ENCODE data around the gene ASH1L.
"Not testable (repeated sequence)": the region's sequence is repeated elsewhere in the genome, so short reads cannot be mapped to it uniquely, and the experiment has no call there.

Gene ASH1L

DNA sequence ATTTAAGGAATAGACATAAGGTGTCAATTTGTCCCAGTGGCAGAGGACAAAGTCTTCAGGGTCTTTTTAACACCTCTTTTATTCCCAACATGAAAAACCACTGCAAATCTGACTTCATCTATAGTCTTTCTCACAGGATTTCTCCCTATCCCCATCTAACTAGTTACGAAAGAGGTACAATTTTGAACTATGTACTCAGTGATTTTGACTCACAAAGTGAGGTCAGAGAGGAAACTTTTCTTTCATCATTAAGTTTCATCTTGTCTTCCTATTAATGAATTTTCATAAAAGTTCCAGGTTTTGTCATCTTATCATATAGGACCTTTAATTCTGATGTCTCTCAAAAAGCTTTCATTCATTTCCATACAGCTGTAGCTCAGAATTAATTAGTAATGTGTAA lies 63.3 kb downstream of the ASH1L start:
- H4K5ac ChIP-seq (ENCODE audit: low read length), result no peak overlapping the region
- no CpG with 5 or more reads among the region's 1 CpG for WGBS (ENCODE audit: extremely low coverage, insufficient coverage, low lambda C conversion rate)
- no peak for DNase-seq
- peaks cover 2% of the 10 kb centered on the region for H3K79me1 ChIP-seq (ENCODE audit: low read length)
- H2AK5ac ChIP-seq (ENCODE audit: low read length), result no peak overlapping the region
- H3K4ac ChIP-seq (ENCODE audit: low read depth, low read length), result no peak overlapping the region
- no peak overlapping the region for H3K4me2 ChIP-seq (ENCODE audit: low read length)
- no peak overlapping the region for H4K8ac ChIP-seq (ENCODE audit: low read depth, low read length)
- H3K36me3 ChIP-seq (ENCODE audit: control insufficient read depth, insufficient read depth, low read length), result no peaks in the 10 kb centered on the region
- no peak overlapping the region for H3K4me3 ChIP-seq (ENCODE audit: low read length)
- H3K27ac ChIP-seq (ENCODE audit: low read depth, low read length), result no peak overlapping the region
- no peak overlapping the region for H2BK120ac ChIP-seq (ENCODE audit: low read depth, low read length)
- H3K9ac ChIP-seq (ENCODE audit: low read length), result no peak overlapping the region
- H2BK15ac ChIP-seq (replicated peaks; ENCODE audit: low read depth), result no peak overlapping the region
- H3K23ac ChIP-seq (ENCODE audit: low read length), result no peak overlapping the region
- no peaks in the 10 kb centered on the region for H3K79me2 ChIP-seq (ENCODE audit: control insufficient read depth, insufficient read depth, low read length)
- H3K27me3 ChIP-seq (ENCODE audit: insufficient read depth, low read length, poor library complexity), result no peaks in the 10 kb centered on the region
- H3K4me1 ChIP-seq (ENCODE audit: control insufficient read depth, low read depth, low read length), result peaks cover 5% of the 10 kb centered on the region
- no peak overlapping the region for H3K18ac ChIP-seq (ENCODE audit: low read length)
- H2BK5ac ChIP-seq (ENCODE audit: low read length), result no peak overlapping the region
- no peak overlapping the region for H3K56ac ChIP-seq (ENCODE audit: low read length)

DNA sequence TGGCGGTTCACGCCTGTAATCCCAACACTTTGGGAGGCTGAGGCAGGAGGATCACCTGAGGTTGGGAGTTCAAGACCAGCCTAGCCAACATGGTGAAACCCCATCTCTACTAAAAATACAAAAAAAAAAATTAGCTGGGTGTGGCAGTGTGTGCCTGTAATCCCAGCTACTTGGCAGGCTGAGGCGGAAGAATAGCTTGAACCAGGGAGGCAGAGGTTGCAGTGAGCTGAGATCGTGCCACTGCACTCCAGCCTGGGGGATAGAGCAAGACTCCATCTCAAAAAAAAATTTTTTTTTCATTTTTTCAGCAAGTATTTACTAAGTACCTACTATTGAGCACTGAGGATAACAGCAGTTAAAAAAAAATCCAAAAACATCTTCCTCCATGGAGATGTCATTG lies 69.0 kb downstream of the ASH1L start:
- H3K56ac ChIP-seq (ENCODE audit: low read length); H3K4me3 ChIP-seq (ENCODE audit: low read length); H3K23ac ChIP-seq (ENCODE audit: low read length); H3K9ac ChIP-seq (ENCODE audit: low read length); H3K27ac ChIP-seq (ENCODE audit: low read depth, low read length); H4K5ac ChIP-seq (ENCODE audit: low read length); H3K79me1 ChIP-seq (ENCODE audit: low read length); H2BK15ac ChIP-seq (replicated peaks; ENCODE audit: low read depth); H3K18ac ChIP-seq (ENCODE audit: low read length); H3K27me3 ChIP-seq (ENCODE audit: insufficient read depth, low read length, poor library complexity); H4K8ac ChIP-seq (ENCODE audit: low read depth, low read length); DNase-seq; H3K79me2 ChIP-seq (ENCODE audit: control insufficient read depth, insufficient read depth, low read length); H3K4ac ChIP-seq (ENCODE audit: low read depth, low read length); H3K4me1 ChIP-seq (ENCODE audit: control insufficient read depth, low read depth, low read length); H3K36me3 ChIP-seq (ENCODE audit: control insufficient read depth, insufficient read depth, low read length); H3K4me2 ChIP-seq (ENCODE audit: low read length); H2BK120ac ChIP-seq (ENCODE audit: low read depth, low read length); H2AK5ac ChIP-seq (ENCODE audit: low read length); H2BK5ac ChIP-seq (ENCODE audit: low read length): not testable (repeated sequence)
- WGBS (ENCODE audit: extremely low coverage, insufficient coverage, low lambda C conversion rate), result no CpG with 5 or more reads among the region's 4 CpGs

DNA sequence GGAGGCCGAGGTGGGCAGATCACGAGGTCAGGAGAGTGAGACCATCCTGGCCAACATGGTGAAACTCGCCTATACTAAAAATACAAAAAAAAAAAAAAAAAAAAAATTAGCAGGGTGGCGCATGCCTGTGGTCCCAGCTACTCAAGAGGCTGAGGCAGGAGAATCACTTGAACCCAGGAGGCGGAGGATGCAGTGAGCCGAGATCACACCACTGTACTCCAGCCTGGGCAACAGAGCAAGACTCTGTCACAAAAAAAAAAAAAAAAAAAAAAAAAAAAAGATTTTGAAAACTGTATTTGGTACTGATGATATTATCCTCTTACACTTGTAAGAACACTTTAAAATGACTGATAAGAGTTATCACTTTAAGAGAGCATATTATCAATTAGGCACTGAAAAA lies 74.2 kb downstream of the ASH1L start:
- no CpG with 5 or more reads among the region's 6 CpGs for WGBS (ENCODE audit: extremely low coverage, insufficient coverage, low lambda C conversion rate)
- H3K4ac ChIP-seq (ENCODE audit: low read depth, low read length); H3K4me1 ChIP-seq (ENCODE audit: control insufficient read depth, low read depth, low read length): not testable (repeated sequence)

DNA sequence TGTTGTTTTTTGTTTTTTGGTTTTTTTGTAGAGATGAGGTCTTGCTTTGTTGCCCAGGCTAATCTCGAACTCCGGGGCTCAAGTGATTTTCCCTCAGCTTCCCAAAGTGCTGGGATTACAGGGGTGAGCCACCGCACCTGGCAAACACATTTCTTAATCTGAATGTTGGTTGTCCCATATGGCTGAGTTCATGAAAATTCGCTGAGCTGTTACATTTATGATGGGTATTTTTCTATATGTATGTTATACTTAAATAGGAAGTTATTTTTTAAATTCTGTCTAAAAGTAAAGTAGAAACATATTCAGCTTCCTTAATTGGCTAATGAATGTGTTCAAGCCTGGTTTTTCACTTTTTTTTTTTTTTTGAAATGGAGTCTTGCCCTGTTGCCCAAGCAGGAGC lies 75.1 kb downstream of the ASH1L start:
- Histone ChIP-seq H4K8ac (ENCODE audit: low read depth, low read length) (no peak overlapping the region), H2AK5ac (ENCODE audit: low read length) (no peak overlapping the region), H3K27me3 (ENCODE audit: insufficient read depth, low read length, poor library complexity) (no peaks in the 10 kb centered on the region), H3K23ac (ENCODE audit: low read length) (no peak overlapping the region), H3K4me1 (ENCODE audit: control insufficient read depth, low read depth, low read length) (no peaks in the 10 kb centered on the region), H2BK5ac (ENCODE audit: low read length) (no peak overlapping the region), H3K18ac (ENCODE audit: low read length) (no peak overlapping the region), H3K4me3 (ENCODE audit: low read length) (no peak overlapping the region), H3K36me3 (ENCODE audit: control insufficient read depth, insufficient read depth, low read length) (no peaks in the 10 kb centered on the region), H3K4ac (ENCODE audit: low read depth, low read length) (no peak overlapping the region), H2BK120ac (ENCODE audit: low read depth, low read length) (no peak overlapping the region), H3K9ac (ENCODE audit: low read length) (no peak overlapping the region), H3K79me2 (ENCODE audit: control insufficient read depth, insufficient read depth, low read length) (no peaks in the 10 kb centered on the region), H3K79me1 (ENCODE audit: low read length) (no peaks in the 10 kb centered on the region), H3K27ac (ENCODE audit: low read depth, low read length) (no peak overlapping the region), H4K5ac (ENCODE audit: low read length) (no peak overlapping the region), H3K4me2 (ENCODE audit: low read length) (no peak overlapping the region), H3K56ac (ENCODE audit: low read length) (no peak overlapping the region), H2BK15ac (replicated peaks; ENCODE audit: low read depth) (no peak overlapping the region)
- WGBS (ENCODE audit: extremely low coverage, insufficient coverage, low lambda C conversion rate), result no CpG with 5 or more reads among the region's 4 CpGs
- DNase-seq, result no peak

More for the DNA sequence above, 74.2 kb downstream of the ASH1L start:
- DNase-seq; H3K9ac ChIP-seq (ENCODE audit: low read length); H4K8ac ChIP-seq (ENCODE audit: low read depth, low read length); H3K79me2 ChIP-seq (ENCODE audit: control insufficient read depth, insufficient read depth, low read length); H3K18ac ChIP-seq (ENCODE audit: low read length); H3K79me1 ChIP-seq (ENCODE audit: low read length); H3K56ac ChIP-seq (ENCODE audit: low read length); H3K27me3 ChIP-seq (ENCODE audit: insufficient read depth, low read length, poor library complexity); H2BK5ac ChIP-seq (ENCODE audit: low read length); H3K23ac ChIP-seq (ENCODE audit: low read length); H2AK5ac ChIP-seq (ENCODE audit: low read length); H3K27ac ChIP-seq (ENCODE audit: low read depth, low read length); H2BK120ac ChIP-seq (ENCODE audit: low read depth, low read length); H3K4me3 ChIP-seq (ENCODE audit: low read length); H3K36me3 ChIP-seq (ENCODE audit: control insufficient read depth, insufficient read depth, low read length); H2BK15ac ChIP-seq (replicated peaks; ENCODE audit: low read depth); H4K5ac ChIP-seq (ENCODE audit: low read length); H3K4me2 ChIP-seq (ENCODE audit: low read length): not testable (repeated sequence)

DNA sequence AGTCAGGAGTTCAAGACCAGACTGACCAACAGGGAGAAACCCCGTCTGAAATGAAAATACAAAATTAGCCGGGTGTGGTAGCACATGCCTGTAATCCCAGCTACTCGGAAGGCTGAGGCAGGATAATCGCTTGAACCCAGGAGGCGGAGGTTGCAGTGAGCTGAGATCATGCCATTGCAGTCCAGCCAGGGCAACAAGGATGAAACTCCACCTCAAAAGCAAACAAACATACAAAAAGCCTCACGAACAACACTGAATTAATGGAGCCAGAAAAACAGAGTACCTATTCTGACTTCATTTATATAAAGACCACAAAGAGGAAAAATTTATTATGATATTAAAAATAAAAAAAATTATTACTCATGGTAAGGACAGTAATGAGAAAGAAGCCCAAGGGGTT lies 75.7 kb downstream of the ASH1L start:
- not testable (repeated sequence) for H2BK5ac ChIP-seq (ENCODE audit: low read length); H3K9ac ChIP-seq (ENCODE audit: low read length); H3K79me1 ChIP-seq (ENCODE audit: low read length); DNase-seq; H3K27me3 ChIP-seq (ENCODE audit: insufficient read depth, low read length, poor library complexity); H2AK5ac ChIP-seq (ENCODE audit: low read length); H3K56ac ChIP-seq (ENCODE audit: low read length); H3K18ac ChIP-seq (ENCODE audit: low read length); H3K4me2 ChIP-seq (ENCODE audit: low read length); H3K27ac ChIP-seq (ENCODE audit: low read depth, low read length); H2BK15ac ChIP-seq (replicated peaks; ENCODE audit: low read depth); H3K36me3 ChIP-seq (ENCODE audit: control insufficient read depth, insufficient read depth, low read length); H3K4me1 ChIP-seq (ENCODE audit: control insufficient read depth, low read depth, low read length); H3K23ac ChIP-seq (ENCODE audit: low read length); H4K5ac ChIP-seq (ENCODE audit: low read length); H3K79me2 ChIP-seq (ENCODE audit: control insufficient read depth, insufficient read depth, low read length); H4K8ac ChIP-seq (ENCODE audit: low read depth, low read length); H2BK120ac ChIP-seq (ENCODE audit: low read depth, low read length); H3K4ac ChIP-seq (ENCODE audit: low read depth, low read length); H3K4me3 ChIP-seq (ENCODE audit: low read length)
- WGBS (ENCODE audit: extremely low coverage, insufficient coverage, low lambda C conversion rate), result no CpG with 5 or more reads among the region's 6 CpGs

DNA sequence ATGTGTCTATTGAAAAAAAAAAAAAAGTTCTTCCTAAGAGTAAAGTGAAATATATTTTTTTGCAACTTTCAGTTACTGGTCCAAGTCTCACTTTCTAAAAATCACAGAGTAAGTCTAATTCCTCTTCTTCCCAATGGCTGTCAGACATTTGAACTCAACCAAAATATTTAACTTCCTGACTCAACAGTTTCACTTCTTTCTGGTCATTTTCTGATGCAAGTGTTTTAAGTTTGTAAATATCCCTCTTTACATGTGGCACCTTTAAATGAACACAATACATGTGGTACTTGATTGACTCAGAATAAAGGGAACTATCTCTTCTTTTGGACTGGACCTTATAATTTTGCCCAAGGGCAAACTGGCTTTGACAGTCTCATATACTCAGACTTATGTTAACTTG lies 76.7 kb downstream of the ASH1L start:
- no peak overlapping the region for H3K18ac ChIP-seq (ENCODE audit: low read length)
- H3K79me2 ChIP-seq (ENCODE audit: control insufficient read depth, insufficient read depth, low read length), result no peaks in the 10 kb centered on the region
- H3K56ac ChIP-seq (ENCODE audit: low read length), result no peak overlapping the region
- H3K23ac ChIP-seq (ENCODE audit: low read length), result no peak overlapping the region
- no peaks in the 10 kb centered on the region for H3K4me1 ChIP-seq (ENCODE audit: control insufficient read depth, low read depth, low read length)
- H2BK5ac ChIP-seq (ENCODE audit: low read length), result no peak overlapping the region
- no peaks in the 10 kb centered on the region for H3K36me3 ChIP-seq (ENCODE audit: control insufficient read depth, insufficient read depth, low read length)
- H3K4me2 ChIP-seq (ENCODE audit: low read length), result no peak overlapping the region
- no peak overlapping the region for H3K4me3 ChIP-seq (ENCODE audit: low read length)
- H4K8ac ChIP-seq (ENCODE audit: low read depth, low read length), result no peak overlapping the region
- no peaks in the 10 kb centered on the region for H3K79me1 ChIP-seq (ENCODE audit: low read length)
- no peak overlapping the region for H3K4ac ChIP-seq (ENCODE audit: low read depth, low read length)
- no peaks in the 10 kb centered on the region for H3K27me3 ChIP-seq (ENCODE audit: insufficient read depth, low read length, poor library complexity)
- no peak overlapping the region for H2BK15ac ChIP-seq (replicated peaks; ENCODE audit: low read depth)
- no peak overlapping the region for H3K27ac ChIP-seq (ENCODE audit: low read depth, low read length)
- no peak for DNase-seq
- H3K9ac ChIP-seq (ENCODE audit: low read length), result no peak overlapping the region
- no peak overlapping the region for H2BK120ac ChIP-seq (ENCODE audit: low read depth, low read length)
- no peak overlapping the region for H2AK5ac ChIP-seq (ENCODE audit: low read length)
- H4K5ac ChIP-seq (ENCODE audit: low read length), result no peak overlapping the region

All from mesendoderm (in vitro differentiated cells).